HG03045 (cell line): Measurements from ENCODE around the gene BCAT1.
A peak's percentile ranks its signal among the peaks of the same experiment; 100 is the strongest.
"Not testable (repeated sequence)": the region's sequence is repeated elsewhere in the genome, so short reads cannot be mapped to it uniquely, and the experiment has no call there.

Source experiments
- ATAC-seq: cut with Tn5 transposase; IDR thresholded peaks from one replicate; pipeline ENCODE4 v1.9.1; 2021; ENCODE audit warnings: mild to moderate bottlenecking, moderate library complexity; ENCODE audit not compliant: unreplicated experiment

The BCAT1 gene

GRCh38 chr12:24820872-24821271 is 128.0 kb downstream of the BCAT1 start:
- ATAC-seq = no peak

- ATAC-seq = no peak
Measured at GRCh38 chr12:24818351-24818750, 130.6 kb downstream of the BCAT1 start.

- ATAC-seq = peak; percentile 34
Measured at GRCh38 chr12:24815114-24815423, 133.8 kb downstream of the BCAT1 start.

DNA sequence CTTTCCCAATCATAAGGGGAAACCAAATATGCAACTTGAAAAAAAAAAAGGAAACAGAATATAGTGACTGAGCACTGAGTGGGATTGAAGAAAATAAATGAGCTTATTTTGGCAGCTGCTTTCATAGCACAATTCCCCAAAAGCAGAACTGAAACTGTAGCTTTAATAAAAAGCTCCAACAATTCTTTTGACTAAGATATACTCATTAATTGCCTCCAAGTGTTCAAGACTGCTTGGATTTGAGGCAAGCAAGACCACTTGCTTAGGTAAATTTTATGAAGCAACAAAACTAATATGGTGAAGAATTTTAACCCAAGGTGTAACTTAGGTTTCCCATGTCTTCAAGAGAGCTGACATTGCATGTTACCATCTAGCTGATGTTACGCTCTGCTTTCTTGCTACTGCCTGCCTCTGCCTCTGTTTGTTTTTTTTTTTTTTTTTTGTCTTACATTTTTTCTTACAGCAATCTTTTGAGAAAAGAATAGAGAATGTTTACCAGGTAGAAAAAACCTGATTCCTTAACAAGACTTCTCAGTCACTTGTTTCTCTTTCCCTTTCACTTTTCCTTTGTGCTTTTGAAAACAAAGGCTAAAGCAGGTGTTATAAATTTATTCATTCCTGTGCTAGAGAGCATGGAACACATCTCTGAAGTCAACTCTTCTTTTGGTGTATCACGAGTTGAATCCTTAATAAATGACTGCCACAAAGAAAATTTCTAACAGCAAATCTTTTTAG is 134.4 kb downstream of the BCAT1 start:
- peak; percentile 89 for ATAC-seq

GRCh38 chr12:24810378-24810777 is 138.5 kb downstream of the BCAT1 start:
- no peak for ATAC-seq

DNA sequence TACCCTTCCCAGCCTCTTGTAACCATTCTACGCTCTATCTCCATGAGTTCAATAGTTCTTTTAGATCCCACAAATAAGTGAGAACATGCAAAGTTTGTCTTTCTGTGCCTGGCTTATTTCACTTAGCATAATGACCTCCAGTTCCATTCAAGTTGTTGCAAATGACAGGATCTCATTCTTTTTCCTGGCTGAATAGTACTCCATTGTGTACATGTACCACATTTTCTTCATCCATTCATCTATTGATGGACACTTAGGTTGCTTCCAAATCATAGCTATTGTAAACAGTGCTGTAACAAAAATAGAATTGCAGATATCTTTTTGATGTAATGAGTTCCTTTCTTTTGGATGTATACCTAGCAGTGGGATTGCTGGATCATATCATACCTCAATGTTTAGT is 139.6 kb downstream of the BCAT1 start:
- not testable (repeated sequence) for ATAC-seq

DNA sequence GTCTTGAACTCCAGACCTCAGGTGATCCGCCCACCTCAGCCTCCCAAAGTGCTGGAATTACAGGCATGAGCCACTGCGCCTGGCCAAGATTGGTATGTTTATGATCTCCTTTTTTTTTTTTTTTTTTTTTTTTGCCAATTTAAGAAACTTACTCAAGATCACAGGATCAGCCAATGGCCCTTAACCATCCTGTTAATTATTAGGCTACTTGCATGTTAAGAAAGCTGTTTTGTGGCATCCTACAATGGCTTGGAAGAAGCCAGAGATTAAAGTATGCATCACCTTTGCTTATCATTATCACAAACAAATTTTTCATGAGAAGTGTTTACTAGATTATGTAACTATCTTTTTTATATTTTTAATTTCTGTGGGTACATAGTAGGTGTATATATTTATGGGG is 140.2 kb downstream of the BCAT1 start:
- ATAC-seq = no peak

GRCh38 chr12:24806386-24806785 is 142.5 kb downstream of the BCAT1 start:
- ATAC-seq = no peak

DNA sequence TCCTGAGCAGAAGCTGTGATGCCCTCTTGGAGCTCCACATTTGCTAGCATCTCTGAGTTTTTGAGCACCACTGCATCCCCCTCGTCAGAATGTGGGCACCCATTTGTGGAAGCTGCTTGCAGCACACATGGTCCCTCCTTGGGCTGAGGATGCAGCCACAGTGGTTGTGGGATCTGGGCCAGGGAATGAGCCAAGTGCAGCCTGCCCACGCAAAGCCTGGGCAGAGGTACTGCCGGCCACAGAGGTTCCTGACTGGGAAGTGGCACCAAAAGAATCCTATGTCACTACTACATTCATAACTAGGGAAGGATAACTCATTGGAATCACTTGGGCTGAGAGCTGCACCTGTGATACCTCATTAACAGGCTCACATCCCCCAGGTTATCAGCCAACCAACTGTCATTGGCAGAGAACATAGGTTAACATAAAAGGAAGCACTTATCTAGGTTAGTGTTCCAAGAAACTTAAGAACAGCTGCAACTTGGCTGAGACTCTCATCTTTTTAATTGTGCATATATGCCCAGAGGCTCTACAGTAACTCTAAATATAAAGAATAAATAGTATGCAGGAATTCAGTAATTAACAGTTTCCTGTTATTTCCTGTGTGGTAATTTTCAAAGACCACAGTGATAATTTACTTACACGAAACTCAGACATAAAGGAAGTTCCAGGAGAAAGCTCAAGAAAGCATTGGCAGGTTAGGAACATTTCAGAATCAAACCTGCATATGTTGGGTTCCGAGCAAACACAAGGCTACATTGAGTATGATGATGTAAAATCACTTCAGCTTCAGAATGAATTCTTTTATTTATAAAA is 145.3 kb downstream of the BCAT1 start:
- ATAC-seq = no peak

GRCh38 chr12:24798335-24798734 is 150.6 kb downstream of the BCAT1 start:
- peak; percentile 68 for ATAC-seq

DNA sequence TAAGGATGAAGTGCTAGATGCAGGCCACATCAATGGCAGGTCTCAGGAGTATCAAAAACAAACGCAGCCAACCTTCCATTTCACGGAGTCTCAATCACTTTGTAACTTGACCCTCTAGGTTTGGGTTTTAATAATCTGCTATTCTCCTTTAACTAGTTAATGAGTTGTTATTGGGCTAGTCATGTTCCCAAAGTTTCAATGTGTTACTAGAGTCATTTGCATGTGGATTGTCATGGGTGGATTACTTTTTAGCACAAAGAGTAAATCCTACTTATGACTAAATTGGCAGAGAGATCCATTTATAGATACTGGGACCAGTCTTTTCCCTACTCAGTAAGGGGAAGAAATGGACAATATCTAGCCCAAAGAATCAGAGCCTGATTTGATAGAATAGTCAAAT is 151.0 kb downstream of the BCAT1 start:
- ATAC-seq = no peak

DNA sequence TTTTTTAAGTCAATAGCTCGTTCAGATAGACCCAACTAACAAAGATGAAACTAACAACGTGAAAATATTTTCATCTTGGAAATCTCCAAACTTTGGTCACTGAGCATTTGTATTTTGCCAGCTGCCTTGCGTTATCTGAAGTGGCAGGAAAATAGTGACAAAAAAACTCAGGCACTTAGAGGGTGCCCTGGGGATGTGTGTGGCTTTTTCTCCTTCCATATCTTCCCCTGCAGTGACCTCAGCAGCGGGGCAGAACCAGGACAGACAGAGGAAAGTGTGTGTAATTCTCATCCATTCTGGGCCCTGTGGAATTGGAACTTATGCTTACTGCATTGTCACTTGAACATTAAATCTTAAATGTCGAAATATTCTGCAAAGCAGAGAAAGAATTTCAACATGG is 152.0 kb downstream of the BCAT1 start:
- ATAC-seq = no peak

GRCh38 chr12:24795699-24796347 is 153.1 kb downstream of the BCAT1 start:
- peak; percentile 52 for ATAC-seq

DNA sequence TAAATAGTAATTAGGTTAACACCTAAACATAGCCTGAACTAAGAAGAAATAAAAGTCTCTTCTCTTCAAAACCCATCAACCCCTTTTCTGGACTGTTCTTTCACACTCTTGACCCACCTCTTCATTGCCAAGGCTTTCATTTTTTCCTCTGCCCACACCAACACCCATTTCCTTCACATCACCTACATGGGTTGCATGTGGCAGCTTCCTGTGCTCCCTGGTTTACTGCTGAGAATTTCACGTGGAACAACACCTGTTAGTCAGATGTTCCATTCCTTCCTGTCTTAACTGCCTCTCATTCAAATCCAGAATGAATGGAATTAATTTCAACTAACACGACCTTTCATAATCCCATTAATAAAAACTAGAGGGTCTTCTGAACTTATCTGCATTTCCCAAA is 157.3 kb downstream of the BCAT1 start:
- ATAC-seq = no peak

- ATAC-seq = no peak
Measured at GRCh38 chr12:24788886-24789285, 160.0 kb downstream of the BCAT1 start.

DNA sequence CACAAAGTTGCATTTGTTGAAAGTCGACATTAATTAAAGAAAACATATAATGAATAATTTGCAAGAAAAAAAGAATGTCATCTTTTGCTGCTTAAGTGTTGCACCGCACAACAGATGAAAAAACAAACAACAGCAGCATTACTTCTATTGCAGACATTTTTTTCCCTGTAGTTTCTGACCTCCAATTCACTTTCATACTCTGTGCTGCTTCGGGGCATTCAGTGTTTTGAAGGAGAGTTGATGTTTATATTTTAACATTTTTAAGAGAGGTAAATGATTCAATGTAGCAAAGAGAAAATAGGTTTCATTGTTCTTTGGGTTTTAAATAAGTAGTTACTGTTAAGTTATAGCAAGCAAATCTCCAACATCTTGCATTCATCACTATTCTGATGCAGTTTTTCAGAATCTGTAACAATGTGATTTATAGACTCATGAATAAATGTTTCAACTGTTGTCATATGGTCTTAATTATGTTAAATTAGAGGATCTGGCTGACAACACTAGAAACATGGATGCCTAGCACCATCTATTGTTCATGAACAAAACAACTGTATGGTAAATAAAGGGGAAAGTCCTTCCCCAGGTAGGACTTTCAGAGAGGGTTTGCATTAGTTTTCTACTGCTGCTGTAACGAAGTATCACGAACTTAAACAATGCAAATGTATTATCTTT is 168.1 kb downstream of the BCAT1 start:
- no peak for ATAC-seq

DNA sequence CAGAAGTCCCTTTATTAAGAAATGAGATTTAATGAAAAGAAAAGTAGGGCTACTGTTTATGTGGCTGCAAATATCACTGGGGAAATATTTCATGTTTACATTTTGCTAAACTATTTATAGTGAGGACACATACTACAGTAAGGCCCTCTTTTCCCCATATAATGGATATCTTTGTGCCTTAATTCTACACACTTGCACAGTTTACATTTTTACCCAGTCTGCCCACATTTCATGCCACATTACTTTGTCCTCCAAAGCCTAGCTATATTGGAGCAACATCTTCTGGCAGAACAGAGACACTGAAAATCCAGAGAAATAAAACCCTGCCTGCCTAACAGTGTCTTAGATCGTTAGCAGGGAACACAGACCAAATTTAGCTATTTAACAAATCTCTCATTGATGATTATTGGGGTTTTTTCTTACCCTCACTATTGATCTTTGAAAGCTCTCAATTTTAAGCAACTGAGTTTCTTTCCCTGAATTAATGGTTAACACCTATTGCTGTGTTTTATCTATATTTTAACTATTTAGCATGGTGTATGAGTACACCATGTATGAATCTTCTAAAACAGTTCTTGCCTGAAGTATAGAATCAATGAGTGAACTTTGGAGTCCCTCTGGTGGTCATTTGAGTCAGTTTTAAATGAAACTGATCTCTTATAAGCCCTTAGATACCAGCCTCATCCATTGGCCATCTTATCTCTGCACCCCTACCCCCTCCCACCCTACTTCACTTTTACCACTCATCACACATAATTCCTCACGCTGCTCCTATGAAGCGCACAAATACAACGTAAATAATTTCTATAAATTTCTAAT is 170.2 kb downstream of the BCAT1 start:
- peak; percentile 72 for ATAC-seq

DNA sequence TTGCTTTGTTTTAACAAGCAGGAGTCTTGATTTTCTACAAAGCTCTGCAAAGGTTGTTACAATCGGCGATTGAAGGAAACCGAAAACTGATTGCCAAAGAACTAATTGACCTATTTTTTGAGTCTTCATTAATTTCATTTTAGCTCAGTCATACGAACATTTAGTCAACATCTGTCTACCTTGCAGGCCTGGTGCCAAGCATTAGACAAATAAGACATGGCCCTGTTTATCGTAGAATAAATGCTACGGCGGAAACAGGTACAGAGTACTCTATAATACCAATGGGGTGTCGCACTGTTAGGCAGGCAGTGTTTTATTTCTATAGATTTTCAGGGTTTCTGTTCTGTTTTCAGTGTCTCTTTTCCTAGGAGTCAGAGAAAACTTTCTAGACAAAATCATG is 171.5 kb downstream of the BCAT1 start:
- no peak for ATAC-seq

- no peak for ATAC-seq
Measured at GRCh38 chr12:24776861-24777260, 172.0 kb downstream of the BCAT1 start.

- ATAC-seq = no peak
Measured at GRCh38 chr12:24775073-24775472, 173.8 kb downstream of the BCAT1 start.

GRCh38 chr12:24773996-24774395 is 174.9 kb downstream of the BCAT1 start:
- no peak for ATAC-seq
